Motor neuron (in vitro differentiated cells): ENCODE measurements around the gene RDH8. TPM values are rescaled to one million over a fixed set of nuclear protein-coding genes. Genes with fewer than 3 reads are reported as not detected.
"Not testable (repeated sequence)": the region's sequence is repeated elsewhere in the genome, so short reads cannot be mapped to it uniquely, and the experiment has no call there.

Source experiments
- ATAC-seq, 8 experiments: fragments of 200-7000 bp; cut with Tn5 transposase; replicated peaks in 6 of 8; 2 replicates each; pipeline ENCODE4 v1.8.0; 2021; ENCODE audit warnings: mild to moderate bottlenecking in 8 of 8, moderate library complexity in 8 of 8
- H3K27ac ChIP-seq, 2 donors: fragments of 250-450 bp; sonication (Bioruptor Pico); 2 replicates each; pipeline ENCODE4 v1.9.0; 2021; ENCODE audit warnings: antibody characterized with exemption in 2 of 2, mild to moderate bottlenecking in 2 of 2, moderate library complexity in 1 of 2
- H3K4me1 ChIP-seq, 2 donors: fragments of 250-450 bp; sonication (Bioruptor Pico); replicated peaks in 1 of 2; 2 replicates each; pipeline ENCODE4 v1.6.1; 2021; ENCODE audit warnings: antibody characterized with exemption in 2 of 2, mild to moderate bottlenecking in 2 of 2, moderate library complexity in 1 of 2
- H3K4me3 ChIP-seq, 5 donors: fragments of 250-450 bp; sonication (Bioruptor Pico); 2 replicates each; pipeline ENCODE4 v1.9.0; 2021; ENCODE audit warnings: antibody characterized with exemption in 5 of 5, mild to moderate bottlenecking in 5 of 5, moderate library complexity in 4 of 5
- WGBS, 10 experiments: fragments of 450-650 bp; shearing (Covaris generic); methylation state at CpG; one replicate each; pipeline ENCODE4 v1.0.0; 2022; 5-methylcytosine and 5-hydroxymethylcytosine counted together
- in situ Hi-C, 9 experiments: fragments of 400-800 bp; cut with MboI; loops; one replicate each; pipeline ENCODE4 v1.15.0; 2021; ENCODE audit warnings: low sequenced_read_pairs in 9 of 9, low pct_unique_long_range_greater_than_20kb in 2 of 9; ENCODE audit not compliant: unreplicated experiment in 9 of 9
- total RNA-seq, 8 experiments: library from RNA; unstranded; fragments of 300-600 nt; gene quantifications; 2 replicates each; pipeline versions ENCODE4 v1.2.3 to v1.2.4, GENCODE V29; 2022

Gene RDH8
- total RNA-seq, 8 experiments from 2014 or later: 0.37 to 2.2 (median 0.97) TPM; not detected in 5

- WGBS, 10 experiments: 25 to 100% (median 76%) methylated on average over 1 to 3 of the region's 5 CpGs; no CpG with 5 or more reads in 2 of the 10 experiments
- in situ Hi-C loops: loop anchor here in 1 of 9 experiments (10.0 kb wide), 1 partner anchor 88 kb away; the partner anchor contains the start of gene OLFM2
Measured at GRCh38 chr19:10023096-10023495, 9.8 kb downstream of the RDH8 start.

GRCh38 chr19:10026744-10027143 lies 13.5 kb downstream of the RDH8 start:
- in situ Hi-C loops: loop anchor here in 4 of 9 experiments (10.0 to 25.0 kb wide), 2 partner anchors 89 to 92 kb away; partner anchors contain the start of gene OLFM2 (in 4 of the 4)
- WGBS, 10 experiments: 69 to 100% (median 94%) methylated on average over 2 to 3 of the region's 3 CpGs
- Histone ChIP-seq H3K4me1 (no peaks in the 10 kb centered on the region), H3K4me3 (no peak overlapping the region), H3K27ac (no peak overlapping the region)
- no peak for ATAC-seq

More at GRCh38 chr19:10023096-10023495, 9.8 kb downstream of the RDH8 start:
- not testable (repeated sequence) for H3K4me3 ChIP-seq, H3K27ac ChIP-seq, H3K4me1 ChIP-seq, ATAC-seq

GRCh38 chr19:10027158-10027997 lies 14.1 kb downstream of the RDH8 start:
- 0 to 85% (median 28%) methylated on average over 1 to 21 of the region's 29 CpGs for WGBS, 10 experiments
- Histone ChIP-seq H3K4me1 (no peaks in the 10 kb centered on the region), H3K4me3 (peak overlapping the region in 1 of 5 donors; percentile 17), H3K27ac (no peak overlapping the region)
- in situ Hi-C loops: loop anchor here in 4 of 9 experiments (10.0 to 25.0 kb wide), 2 partner anchors 90 to 93 kb away; partner anchors contain the start of gene OLFM2 (in 4 of the 4)
- ATAC-seq: peak; percentile 96 to 99 (median 98)

- no peak for ATAC-seq
- 29 to 81% (median 64%) methylated on average over 1 to 6 of the region's 8 CpGs; no CpG with 5 or more reads in 2 of the 10 experiments for WGBS, 10 experiments
- H3K4me1 ChIP-seq: no peaks in the 10 kb centered on the region
- no peak overlapping the region for H3K27ac ChIP-seq
- H3K4me3 ChIP-seq: no peak overlapping the region
- in situ Hi-C loops: loop anchor here in 3 of 9 experiments (25.0 kb wide), 1 partner anchor 96 kb away; the partner anchor contains the start of gene OLFM2 (in 3 of the 3)
Measured at GRCh38 chr19:10033614-10034013, 20.3 kb downstream of the RDH8 start.

GRCh38 chr19:10036601-10037071 lies 23.4 kb downstream of the RDH8 start:
- no peak overlapping the region for H3K27ac ChIP-seq
- H3K4me3 ChIP-seq: no peak overlapping the region
- no peak for ATAC-seq
- in situ Hi-C loops: loop anchor here in 3 of 9 experiments (25.0 kb wide), 1 partner anchor 99 kb away; the partner anchor contains the start of gene OLFM2 (in 3 of the 3)
- no peaks in the 10 kb centered on the region for H3K4me1 ChIP-seq
- WGBS, 10 experiments: 0 to 83% (median 61%) methylated on average over 1 to 5 of the region's 5 CpGs; no CpG with 5 or more reads in 2 of the 10 experiments

GRCh38 chr19:10037367-10037766 lies 24.1 kb downstream of the RDH8 start:
- 8 to 60% (median 49%) methylated on average over 1 to 3 of the region's 4 CpGs; no CpG with 5 or more reads in 6 of the 10 experiments for WGBS, 10 experiments
- Histone ChIP-seq H3K4me3 (no peak overlapping the region), H3K4me1 (no peaks in the 10 kb centered on the region), H3K27ac (no peak overlapping the region)
- ATAC-seq: no peak
- in situ Hi-C loops: loop anchor here in 3 of 9 experiments (25.0 kb wide), 1 partner anchor 100 kb away; the partner anchor contains the start of gene OLFM2 (in 3 of the 3)

GRCh38 chr19:10037809-10038208 lies 24.5 kb downstream of the RDH8 start:
- no peak overlapping the region for H3K27ac ChIP-seq
- ATAC-seq: no peak
- no peaks in the 10 kb centered on the region for H3K4me1 ChIP-seq
- WGBS, 10 experiments: 0 to 80% (median 40%) methylated on average over 1 to 2 of the region's 5 CpGs; no CpG with 5 or more reads in 5 of the 10 experiments
- no peak overlapping the region for H3K4me3 ChIP-seq
- in situ Hi-C loops: loop anchor here in 3 of 9 experiments (25.0 kb wide), 1 partner anchor 101 kb away; the partner anchor contains the start of gene OLFM2 (in 3 of the 3)

GRCh38 chr19:10043286-10043927 lies 30.1 kb downstream of the RDH8 start:
- no peak overlapping the region for H3K27ac ChIP-seq
- ATAC-seq: no peak
- in situ Hi-C loops: loop anchor here in 3 of 9 experiments (25.0 kb wide), 1 partner anchor 106 kb away; the partner anchor contains the start of gene OLFM2 (in 3 of the 3)
- WGBS, 10 experiments: 17 to 78% (median 50%) methylated on average over 1 to 4 of the region's 4 CpGs; no CpG with 5 or more reads in 4 of the 10 experiments
- H3K4me1 ChIP-seq: no peaks in the 10 kb centered on the region
- H3K4me3 ChIP-seq: no peak overlapping the region

GRCh38 chr19:10044390-10044789 lies 31.1 kb downstream of the RDH8 start:
- Histone ChIP-seq H3K4me1 (no peaks in the 10 kb centered on the region), H3K4me3 (no peak overlapping the region), H3K27ac (no peak overlapping the region)
- ATAC-seq: peak in 4 of 8 experiments; percentile 33 to 65 (median 40)
- in situ Hi-C loops: loop anchor here in 3 of 9 experiments (25.0 kb wide), 1 partner anchor 107 kb away; the partner anchor contains the start of gene OLFM2 (in 3 of the 3)
- WGBS, 10 experiments: 0 to 33% (median 31%) methylated on average over 1 of the region's 1 CpG; no CpG with 5 or more reads in 6 of the 10 experiments

GRCh38 chr19:10045371-10045770 lies 32.1 kb downstream of the RDH8 start:
- WGBS, 10 experiments: 0% methylated on average over 1 of the region's 1 CpG; no CpG with 5 or more reads in 7 of the 10 experiments
- Histone ChIP-seq H3K27ac (no peak overlapping the region), H3K4me1 (no peaks in the 10 kb centered on the region), H3K4me3 (no peak overlapping the region)
- no peak for ATAC-seq
- in situ Hi-C loops: loop anchor here in 3 of 9 experiments (25.0 kb wide), 1 partner anchor 108 kb away; the partner anchor contains the start of gene OLFM2 (in 3 of the 3)

GRCh38 chr19:10049626-10050025 lies 36.3 kb downstream of the RDH8 start:
- no peak for ATAC-seq
- WGBS, 10 experiments: 0 to 57% (median 17%) methylated on average over 1 of the region's 2 CpGs; no CpG with 5 or more reads in 7 of the 10 experiments
- Histone ChIP-seq H3K27ac (no peak overlapping the region), H3K4me3 (no peak overlapping the region), H3K4me1 (no peaks in the 10 kb centered on the region)
- in situ Hi-C loops: loop anchor here in 3 of 9 experiments (25.0 kb wide), 1 partner anchor 112 kb away; the partner anchor contains the start of gene OLFM2 (in 3 of the 3)
